Smooth muscle cell (in vitro differentiated cells): ENCODE results near the gene USP7. TPM values are rescaled to one million over a fixed set of nuclear protein-coding genes. Genes with fewer than 3 reads are reported as not detected.

Experiments used
- DNase-seq: peaks from one replicate; lab custom pipeline; 2025; ENCODE audit not compliant: unreplicated experiment; lab: John Stamatoyannopoulos, UW
- H2AFZ ChIP-seq: fragments of 200-600 bp; sonication (generic); 2 replicates; pipeline ENCODE4 v1.6.0; 2016; ENCODE audit warnings: antibody characterized with exemption, low read depth, mild to moderate bottlenecking
- H3F3A ChIP-seq: fragments of 200-600 bp; sonication (generic); 2 replicates; pipeline ENCODE4 v1.6.0; 2017; ENCODE audit warnings: antibody characterized with exemption, low read depth
- H3K27ac ChIP-seq: fragments of 200-600 bp; sonication (generic); 2 replicates; pipeline ENCODE4 v1.5.1; 2016; ENCODE audit warnings: low read depth, mild to moderate bottlenecking
- H3K27me3 ChIP-seq: fragments of 200-600 bp; sonication (generic); 2 replicates; pipeline ENCODE4 v1.6.1; 2016; ENCODE audit warnings: low read depth, mild to moderate bottlenecking
- H3K36me3 ChIP-seq: fragments of 200-600 bp; sonication (generic); 2 replicates; pipeline ENCODE4 v1.5.1; 2016; ENCODE audit warnings: low read depth
- H3K4me1 ChIP-seq: fragments of 200-600 bp; sonication (generic); 2 replicates; pipeline ENCODE4 v1.5.1; 2016; ENCODE audit warnings: low read depth
- H3K4me2 ChIP-seq: fragments of 200-600 bp; sonication (generic); 2 replicates; pipeline ENCODE4 v1.6.0; 2016; ENCODE audit warnings: mild to moderate bottlenecking
- H3K4me3 ChIP-seq: fragments of 200-600 bp; sonication (generic); 2 replicates; pipeline ENCODE4 v1.5.1; 2016; ENCODE audit warnings: mild to moderate bottlenecking
- H3K79me2 ChIP-seq: fragments of 200-600 bp; sonication (generic); 2 replicates; pipeline ENCODE4 v1.6.0; 2016; ENCODE audit warnings: low read depth, mild to moderate bottlenecking
- H3K9ac ChIP-seq: fragments of 200-600 bp; sonication (generic); 2 replicates; pipeline ENCODE4 v1.6.0; 2016; ENCODE audit warnings: low read depth
- H3K9me3 ChIP-seq: fragments of 200-600 bp; sonication (generic); replicated peaks from 2 replicates; pipeline ENCODE4 v1.5.1; 2016; ENCODE audit warnings: low read depth
- H4K20me1 ChIP-seq: fragments of 200-600 bp; sonication (generic); 2 replicates; pipeline ENCODE4 v1.6.0; 2016; ENCODE audit warnings: low read depth
- WGBS: methylation state at CpG from one replicate; pipeline ENCODE4 v1.1.7; 2016; ENCODE audit warnings: low lambda C conversion rate; 5-methylcytosine and 5-hydroxymethylcytosine counted together
- polyA plus RNA-seq: library from polyadenylated mRNA; unstranded; fragments of >200 nt; fragmentation: Nextera tagmentation; extraction: Ambion mirVana; gene quantifications from 2 replicates; pipeline ENCODE4 v1.2.1, GENCODE V29; 2016
- total RNA-seq: library from RNA; depleted of rRNA; stranded (reverse); fragments of >200 nt; gene quantifications from 2 replicates; pipeline ENCODE4 v1.2.3, GENCODE V29; 2014
- TF ChIP-seq, protein P1 (sequence below): fragments of 200-600 bp; sonication (generic); IDR thresholded peaks from 2 replicates; pipeline ENCODE4 v1.5.1; 2017; ENCODE audit warnings: borderline replicate concordance, mild to moderate bottlenecking, antibody characterized with exemption; ENCODE audit not compliant: insufficient read depth, poor library complexity, severe bottlenecking

USP7 gene
- total and polyA plus RNA-seq, 2 experiments from 2014 or later = 50.7 to 52.1 TPM

GRCh38 chr16:9003322-9003721, 39.6 kb upstream of the USP7 start:
- H3K27me3 ChIP-seq = no peaks in the 10 kb centered on the region
- peaks cover under 1% of the 10 kb centered on the region for H3K4me1 ChIP-seq
- no peak for DNase-seq
- no peaks in the 10 kb centered on the region for H3K9me3 ChIP-seq
- 77% methylated on average over 5 of the region's 5 CpGs for WGBS
- H2AFZ ChIP-seq = no peak overlapping the region
- H3K36me3 ChIP-seq = no peaks in the 10 kb centered on the region
- no peaks in the 10 kb centered on the region for H4K20me1 ChIP-seq
- H3K27ac ChIP-seq = no peak overlapping the region
- no peak overlapping the region for H3K9ac ChIP-seq
- H3K4me3 ChIP-seq = no peak overlapping the region
- no peaks in the 10 kb centered on the region for H3K79me2 ChIP-seq
- TF ChIP-seq, protein P1, sequence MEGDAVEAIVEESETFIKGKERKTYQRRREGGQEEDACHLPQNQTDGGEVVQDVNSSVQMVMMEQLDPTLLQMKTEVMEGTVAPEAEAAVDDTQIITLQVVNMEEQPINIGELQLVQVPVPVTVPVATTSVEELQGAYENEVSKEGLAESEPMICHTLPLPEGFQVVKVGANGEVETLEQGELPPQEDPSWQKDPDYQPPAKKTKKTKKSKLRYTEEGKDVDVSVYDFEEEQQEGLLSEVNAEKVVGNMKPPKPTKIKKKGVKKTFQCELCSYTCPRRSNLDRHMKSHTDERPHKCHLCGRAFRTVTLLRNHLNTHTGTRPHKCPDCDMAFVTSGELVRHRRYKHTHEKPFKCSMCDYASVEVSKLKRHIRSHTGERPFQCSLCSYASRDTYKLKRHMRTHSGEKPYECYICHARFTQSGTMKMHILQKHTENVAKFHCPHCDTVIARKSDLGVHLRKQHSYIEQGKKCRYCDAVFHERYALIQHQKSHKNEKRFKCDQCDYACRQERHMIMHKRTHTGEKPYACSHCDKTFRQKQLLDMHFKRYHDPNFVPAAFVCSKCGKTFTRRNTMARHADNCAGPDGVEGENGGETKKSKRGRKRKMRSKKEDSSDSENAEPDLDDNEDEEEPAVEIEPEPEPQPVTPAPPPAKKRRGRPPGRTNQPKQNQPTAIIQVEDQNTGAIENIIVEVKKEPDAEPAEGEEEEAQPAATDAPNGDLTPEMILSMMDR = no peak
- H3K4me2 ChIP-seq = no peak overlapping the region
- no peaks in the 10 kb centered on the region for H3F3A ChIP-seq

DNA sequence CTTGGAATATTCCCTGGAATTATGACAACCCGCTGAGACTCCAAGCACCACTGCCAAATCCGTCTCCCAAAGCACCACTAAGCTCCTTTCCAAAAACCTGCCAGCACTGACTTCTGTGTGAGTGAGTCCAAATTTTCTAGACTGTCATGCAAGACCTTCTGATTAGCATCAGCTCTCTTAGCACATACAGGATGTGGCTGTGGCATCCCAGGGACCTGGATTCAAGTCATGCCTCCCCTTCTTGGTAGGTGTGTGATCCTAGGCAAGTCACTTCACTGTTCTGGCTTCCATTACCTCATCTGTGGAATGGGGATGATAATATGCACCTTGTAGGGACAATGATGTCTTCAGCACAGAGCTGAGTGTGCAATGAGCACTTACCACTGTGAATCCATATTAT, 38.3 kb upstream of the USP7 start:
- 94% methylated on average over 2 of the region's 2 CpGs for WGBS
- Histone ChIP-seq H3K4me2 (no peak overlapping the region), H3K36me3 (no peaks in the 10 kb centered on the region), H3K27ac (no peak overlapping the region), H3K4me3 (no peak overlapping the region), H3K9me3 (no peaks in the 10 kb centered on the region), H3K9ac (no peak overlapping the region), H2AFZ (no peak overlapping the region), H3K79me2 (no peaks in the 10 kb centered on the region), H3K27me3 (no peaks in the 10 kb centered on the region), H3F3A (peaks cover 3% of the 10 kb centered on the region), H3K4me1 (no peaks in the 10 kb centered on the region), H4K20me1 (no peaks in the 10 kb centered on the region)
- TF ChIP-seq, protein P1 = no peak
- no peak for DNase-seq

- no peaks in the 10 kb centered on the region for H3K27me3 ChIP-seq
- H3K79me2 ChIP-seq = no peaks in the 10 kb centered on the region
- WGBS = 90% methylated on average over 2 of the region's 2 CpGs
- no peak overlapping the region for H3K27ac ChIP-seq
- H2AFZ ChIP-seq = no peak overlapping the region
- TF ChIP-seq, protein P1 = no peak
- no peak overlapping the region for H3K4me3 ChIP-seq
- peaks cover 3% of the 10 kb centered on the region for H3F3A ChIP-seq
- DNase-seq = no peak
- no peak overlapping the region for H3K9ac ChIP-seq
- no peaks in the 10 kb centered on the region for H3K4me1 ChIP-seq
- H3K4me2 ChIP-seq = no peak overlapping the region
- H3K9me3 ChIP-seq = no peaks in the 10 kb centered on the region
- H4K20me1 ChIP-seq = no peaks in the 10 kb centered on the region
- no peaks in the 10 kb centered on the region for H3K36me3 ChIP-seq
These were observed 37.0 kb upstream of the USP7 start for GRCh38 chr16:9000664-9001063.

DNA sequence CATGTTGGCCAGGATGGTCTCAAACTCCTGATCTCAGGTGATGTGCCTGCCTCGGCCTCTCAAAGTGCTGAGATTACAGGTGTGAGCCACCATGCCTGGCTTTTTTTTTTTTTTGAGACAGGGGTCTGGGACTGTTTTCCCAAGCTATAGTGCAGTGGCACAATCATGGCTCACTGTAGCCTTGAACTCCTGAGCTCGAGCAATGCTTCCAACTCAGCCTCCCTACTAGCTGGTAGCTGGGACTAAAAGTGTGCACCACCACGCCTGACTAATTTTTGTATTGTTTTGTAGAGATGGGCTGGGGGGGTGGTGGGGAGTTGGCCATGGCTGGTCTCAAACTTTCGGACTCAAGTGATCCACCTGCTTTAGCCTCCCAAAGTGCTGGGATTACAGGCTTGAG, 36.1 kb upstream of the USP7 start:
- no peaks in the 10 kb centered on the region for H3K9me3 ChIP-seq
- H3K4me3 ChIP-seq = no peak overlapping the region
- H3K4me2 ChIP-seq = no peak overlapping the region
- no peak overlapping the region for H3K27ac ChIP-seq
- no peaks in the 10 kb centered on the region for H3K4me1 ChIP-seq
- H3K36me3 ChIP-seq = no peaks in the 10 kb centered on the region
- H3F3A ChIP-seq = peaks cover 3% of the 10 kb centered on the region
- no peak overlapping the region for H3K9ac ChIP-seq
- H2AFZ ChIP-seq = no peak overlapping the region
- 69% methylated on average over 4 of the region's 4 CpGs for WGBS
- TF ChIP-seq, protein P1 = no peak
- DNase-seq = no peak
- H3K27me3 ChIP-seq = no peaks in the 10 kb centered on the region
- H3K79me2 ChIP-seq = no peaks in the 10 kb centered on the region
- H4K20me1 ChIP-seq = no peaks in the 10 kb centered on the region
